ENCODE data around the gene LGR5. TPM values are rescaled to one million over a fixed set of nuclear protein-coding genes. Genes with fewer than 3 reads are reported as not detected.

The LGR5 gene
- total and polyA plus RNA-seq, 2 of the 8 experiments (the other 6 are each of a cell fraction or from before 2014, with no cell fraction given): 0.08 to 0.19 TPM

DNA sequence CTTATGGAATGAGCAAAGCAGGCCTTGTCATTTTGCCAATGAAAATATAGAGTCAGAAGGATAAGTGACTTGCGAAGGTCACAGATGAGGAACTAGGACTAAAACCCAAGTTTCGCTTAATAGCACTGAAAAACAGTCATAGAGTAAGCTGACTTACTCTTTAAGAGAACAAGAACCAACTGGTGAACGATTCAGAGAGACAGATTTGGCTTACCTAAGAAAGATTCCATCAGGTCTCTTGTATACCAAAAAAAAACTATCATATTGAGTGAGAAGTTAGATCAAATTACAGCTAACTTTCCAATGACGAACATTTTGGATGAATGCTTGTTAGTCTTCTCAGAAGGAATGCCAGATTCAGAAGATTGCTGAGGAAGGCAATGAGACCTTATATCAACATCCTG is 149.9 kb downstream of the LGR5 start:
- no peak overlapping the region for H2AFZ ChIP-seq (ENCODE audit: low read length)
- H4K20me1 ChIP-seq (replicated peaks in 1 of 2; ENCODE audit: control insufficient read depth in 1 of 2, insufficient read depth in 2 of 2, low read length in 2 of 2): no peaks in the 10 kb centered on the region
- H2BK5ac ChIP-seq (ENCODE audit: low read depth, low read length): no peak overlapping the region
- H3K79me2 ChIP-seq (ENCODE audit: control insufficient read depth in 1 of 2, insufficient read depth in 2 of 2, low read length in 2 of 2): no peaks in the 10 kb centered on the region
- H3K14ac ChIP-seq (ENCODE audit: insufficient read length): no peak overlapping the region
- peaks cover 0 to 3% (median 0%) of the 10 kb centered on the region in 4 experiments; a peak in 1 of 7 replicates for H3K4me1 ChIP-seq (replicated peaks in 1 of 4; ENCODE audit: control insufficient read depth in 3 of 4, insufficient read depth in 4 of 4, low read length in 3 of 4)
- WGBS, 2 experiments (ENCODE audit: extremely low coverage in 1 of 2, insufficient coverage in 1 of 2, insufficient read length in 1 of 2, insufficient replicate concordance in 2 of 2, low coverage in 1 of 2, low lambda C conversion rate in 2 of 2, missing lambda C conversion rate in 1 of 2): 93% methylated on average over 4 of the region's 4 CpGs; no CpG with 5 or more reads in 1 of the 2 experiments
- no peak overlapping the region for H4K8ac ChIP-seq (ENCODE audit: extremely low read depth, insufficient read depth, low read length)
- no peak for TF ChIP-seq EZH2 (IDR thresholded peaks at IDR 0.05; ENCODE audit: low read depth, low read length, severe bottlenecking)
- TF ChIP-seq, protein P1, sequence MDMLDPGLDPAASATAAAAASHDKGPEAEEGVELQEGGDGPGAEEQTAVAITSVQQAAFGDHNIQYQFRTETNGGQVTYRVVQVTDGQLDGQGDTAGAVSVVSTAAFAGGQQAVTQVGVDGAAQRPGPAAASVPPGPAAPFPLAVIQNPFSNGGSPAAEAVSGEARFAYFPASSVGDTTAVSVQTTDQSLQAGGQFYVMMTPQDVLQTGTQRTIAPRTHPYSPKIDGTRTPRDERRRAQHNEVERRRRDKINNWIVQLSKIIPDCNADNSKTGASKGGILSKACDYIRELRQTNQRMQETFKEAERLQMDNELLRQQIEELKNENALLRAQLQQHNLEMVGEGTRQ (IDR thresholded peaks at IDR 0.05; ENCODE audit: low read length): no peak
- no peak for TF ChIP-seq HDAC6 (IDR thresholded peaks at IDR 0.05; ENCODE audit: low read depth, low read length)
- TF ChIP-seq TBP (IDR thresholded peaks at IDR 0.05; ENCODE audit: low read depth, low read length): no peak
- TF ChIP-seq CBX8 (IDR thresholded peaks at IDR 0.05; ENCODE audit: borderline replicate concordance, low read depth, low read length): no peak
- no peak for TF ChIP-seq JUND (IDR thresholded peaks at IDR 0.05; ENCODE audit: low read length)
- no peak for TF ChIP-seq RFX5 (IDR thresholded peaks at IDR 0.05; ENCODE audit: borderline replicate concordance, low read depth, low read length)
- TF ChIP-seq KDM4A (IDR thresholded peaks at IDR 0.05; ENCODE audit: low read depth, low read length, severe bottlenecking): no peak
- TF ChIP-seq NRF1 (IDR thresholded peaks at IDR 0.05; ENCODE audit: low read depth, low read length): no peak
- H2BK20ac ChIP-seq (ENCODE audit: low read length): no peak overlapping the region
- H3K18ac ChIP-seq (ENCODE audit: extremely low read depth, low read length): no peak overlapping the region
- ChIA-PET CTCF (ENCODE audit: partially characterized antibody) (interaction anchor here (0.7 kb wide), 1 partner anchor 25 kb away, joined by 3 read pairs; no protein-coding TSS in a partner anchor), POLR2A (ENCODE audit: partially characterized antibody) (no interaction called here)
- no peak overlapping the region for H3K4ac ChIP-seq (replicated peaks; ENCODE audit: insufficient read length, low read depth, low read length)
- H4K91ac ChIP-seq (replicated peaks; ENCODE audit: insufficient read length, low read length): no peak overlapping the region
- no peak overlapping the region for H3K9ac ChIP-seq (replicated peaks in 1 of 4; ENCODE audit: extremely low read depth in 1 of 4, low read depth in 3 of 4, low read length in 3 of 4)
- no peak overlapping the region for H3K4me2 ChIP-seq (ENCODE audit: insufficient read depth in 1 of 2, low read depth in 2 of 2, low read length in 2 of 2)
- no peaks in the 10 kb centered on the region for H3K23me2 ChIP-seq (ENCODE audit: low read depth, low read length)
- H3K56ac ChIP-seq (replicated peaks; ENCODE audit: insufficient read length, low read depth, low read length): no peak overlapping the region
- H3K36me3 ChIP-seq (ENCODE audit: control insufficient read depth in 2 of 4, insufficient read depth in 4 of 4, low read length in 3 of 4): no peaks in the 10 kb centered on the region
- H4K5ac ChIP-seq (ENCODE audit: insufficient read length, low read depth, low read length): no peak overlapping the region
- no peak overlapping the region for H2BK120ac ChIP-seq (replicated peaks; ENCODE audit: low read depth, low read length)
- no peaks in the 10 kb centered on the region for H3K27me3 ChIP-seq (replicated peaks in 1 of 4; ENCODE audit: control insufficient read depth in 3 of 4, extremely low read depth in 1 of 4, insufficient read depth in 3 of 4, low read length in 3 of 4)
- no peak overlapping the region for H2BK15ac ChIP-seq (ENCODE audit: low read length)
- no peak for DNase-seq (ENCODE audit: low read depth in 1 of 2, low spot score in 2 of 2)
- H3K27ac ChIP-seq (ENCODE audit: low read depth, low read length): no peak overlapping the region
- no peak overlapping the region for H2BK12ac ChIP-seq (ENCODE audit: low read depth, low read length)
- H3K23ac ChIP-seq (ENCODE audit: insufficient read length): no peak overlapping the region
- FAIRE-seq: no peak
- H3K4me3 ChIP-seq (ENCODE audit: extremely low read depth in 1 of 4, insufficient read depth in 2 of 4, low read depth in 3 of 4, low read length in 4 of 4): no peak overlapping the region
- no peaks in the 10 kb centered on the region for H3K9me3 ChIP-seq (ENCODE audit: insufficient read depth in 2 of 2, low read depth in 1 of 2, low read length in 1 of 2)
- H3K79me1 ChIP-seq (ENCODE audit: low read depth, low read length): no peaks in the 10 kb centered on the region
- H2AK5ac ChIP-seq (ENCODE audit: low read depth, low read length): no peak overlapping the region
